Measurements from ENCODE around the gene RS1.

GRCh38 chrX:18702362-18703195 is 30.7 kb upstream of the RS1 start:
- no peak for TF ChIP-seq CTCF (IDR thresholded peaks at IDR 0.05)
- TF ChIP-seq POLR2AphosphoS5 (IDR thresholded peaks at IDR 0.05), result no peak

Measured in gastroesophageal sphincter (tissue), 3 donors.